Endometrium (tissue), 2 donors: ENCODE data around the gene KCNG3.
A peak's percentile ranks its signal among the peaks of the same experiment; 100 is the strongest.

Source experiments
- FAIRE-seq: peaks from 2 replicates; lab custom pipeline; 2012; peaks lifted over from hg19 to GRCh38; lab: Jason Lieb, UNC
- donor health status: control.
- donor health status: control.

Gene KCNG3, protein sequence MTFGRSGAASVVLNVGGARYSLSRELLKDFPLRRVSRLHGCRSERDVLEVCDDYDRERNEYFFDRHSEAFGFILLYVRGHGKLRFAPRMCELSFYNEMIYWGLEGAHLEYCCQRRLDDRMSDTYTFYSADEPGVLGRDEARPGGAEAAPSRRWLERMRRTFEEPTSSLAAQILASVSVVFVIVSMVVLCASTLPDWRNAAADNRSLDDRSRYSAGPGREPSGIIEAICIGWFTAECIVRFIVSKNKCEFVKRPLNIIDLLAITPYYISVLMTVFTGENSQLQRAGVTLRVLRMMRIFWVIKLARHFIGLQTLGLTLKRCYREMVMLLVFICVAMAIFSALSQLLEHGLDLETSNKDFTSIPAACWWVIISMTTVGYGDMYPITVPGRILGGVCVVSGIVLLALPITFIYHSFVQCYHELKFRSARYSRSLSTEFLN

DNA sequence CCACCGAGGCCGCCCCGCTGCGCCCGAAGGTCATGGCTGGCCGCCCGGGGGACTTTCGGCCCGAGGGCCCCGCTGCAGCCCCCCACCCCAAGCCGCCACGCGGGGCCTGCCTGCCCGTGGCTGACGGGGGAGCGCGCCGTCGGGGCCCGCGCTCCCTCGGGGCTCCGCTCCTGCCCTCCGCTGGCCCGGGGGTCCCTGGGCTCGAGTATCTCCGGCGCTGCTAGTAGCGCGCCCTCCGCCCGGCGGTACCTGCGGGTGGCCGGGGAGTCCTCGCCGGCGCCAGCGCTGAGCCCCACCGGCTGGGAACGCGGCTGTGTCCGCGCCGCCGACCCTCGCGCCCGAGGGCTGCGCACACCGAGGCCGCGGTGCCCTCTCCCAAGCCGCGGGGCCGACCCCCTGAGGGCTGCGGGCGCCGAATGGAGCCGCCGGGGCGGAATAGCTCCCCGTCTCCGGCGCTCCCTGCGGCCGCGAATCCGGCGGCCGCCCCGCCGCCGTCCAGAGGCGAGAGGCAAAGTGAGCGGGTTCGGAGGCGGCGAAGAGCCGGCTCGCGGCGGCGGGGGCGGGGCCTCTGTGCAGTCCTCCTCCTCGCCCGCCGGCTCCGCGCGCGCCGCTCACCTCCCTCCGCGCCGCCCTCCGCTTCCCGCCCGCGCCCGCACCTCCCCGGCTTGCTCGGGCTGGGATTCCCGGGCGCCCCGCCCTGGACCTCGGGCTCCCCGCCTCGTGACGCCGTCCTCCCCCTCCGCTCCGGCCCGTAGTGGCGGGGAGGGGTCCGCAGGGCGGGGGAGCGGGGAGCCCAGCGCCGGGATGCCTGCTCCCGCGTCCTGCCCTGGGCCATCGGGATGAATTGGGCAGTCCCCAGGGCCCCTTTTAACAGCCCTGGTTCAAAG is at the start of gene KCNG3:
KCNG3 (minus strand) TSS at position 515 of the 887 bp plus-strand sequence; CDS start at position 34, 481 bp downstream.
- FAIRE-seq, result no peak

DNA sequence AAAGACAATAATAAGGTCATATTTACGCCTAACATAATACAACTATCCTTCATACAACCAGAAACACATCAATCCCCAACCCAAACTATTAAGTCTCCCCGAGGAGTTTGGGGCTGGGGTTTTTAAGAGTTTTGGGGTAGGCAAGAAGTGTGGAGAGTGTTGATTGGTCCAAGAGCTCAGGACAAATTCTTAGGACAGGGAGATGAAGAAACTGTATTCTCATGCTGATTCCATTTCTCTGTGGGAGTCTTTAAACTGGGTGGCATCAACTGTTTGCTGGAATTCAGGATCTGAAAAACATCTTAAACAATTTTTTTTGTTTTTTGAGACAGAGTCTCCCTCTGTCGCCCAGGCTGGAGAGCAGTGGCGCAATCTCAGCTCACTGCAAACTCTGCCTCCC is 49.1 kb upstream of the KCNG3 start:
- no peak for FAIRE-seq

DNA sequence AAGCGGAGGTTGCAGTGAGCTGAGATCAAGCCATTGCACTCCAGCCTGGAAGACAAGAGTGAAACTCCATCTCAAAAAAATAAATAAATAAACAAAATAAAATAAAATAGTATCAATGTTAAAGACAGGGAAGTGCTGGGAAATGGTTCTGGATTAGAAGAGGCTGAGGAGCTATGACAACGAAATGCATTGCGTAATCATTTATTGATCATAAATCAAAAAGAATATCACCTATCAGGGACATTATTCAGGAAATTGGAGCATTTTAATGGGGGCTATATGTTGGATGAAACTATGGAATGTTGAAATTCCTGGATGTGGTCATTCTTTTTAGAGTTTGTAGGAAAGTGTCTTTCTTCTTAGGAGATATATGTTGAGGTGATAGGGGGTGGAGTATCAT is 43.7 kb upstream of the KCNG3 start:
- FAIRE-seq, result no peak

DNA sequence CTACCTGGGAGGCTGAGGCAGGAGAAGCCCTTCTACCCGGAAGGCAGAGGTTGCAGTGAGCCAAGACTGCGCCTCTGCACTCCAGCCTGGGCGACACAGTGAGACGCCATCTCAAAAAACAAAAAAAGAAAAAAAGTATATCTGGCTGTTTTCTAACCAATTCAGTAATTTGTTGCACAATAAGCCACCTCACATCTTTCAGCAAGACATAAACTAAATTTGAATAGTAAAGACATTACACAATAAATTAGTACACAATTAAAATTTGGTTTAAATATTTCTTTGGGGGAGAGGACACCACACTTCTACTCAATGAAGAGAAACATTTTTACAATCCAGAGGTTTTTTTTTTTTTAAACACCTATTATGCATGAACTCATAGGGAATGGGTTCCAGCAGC is 38.6 kb upstream of the KCNG3 start:
- FAIRE-seq, result no peak

DNA sequence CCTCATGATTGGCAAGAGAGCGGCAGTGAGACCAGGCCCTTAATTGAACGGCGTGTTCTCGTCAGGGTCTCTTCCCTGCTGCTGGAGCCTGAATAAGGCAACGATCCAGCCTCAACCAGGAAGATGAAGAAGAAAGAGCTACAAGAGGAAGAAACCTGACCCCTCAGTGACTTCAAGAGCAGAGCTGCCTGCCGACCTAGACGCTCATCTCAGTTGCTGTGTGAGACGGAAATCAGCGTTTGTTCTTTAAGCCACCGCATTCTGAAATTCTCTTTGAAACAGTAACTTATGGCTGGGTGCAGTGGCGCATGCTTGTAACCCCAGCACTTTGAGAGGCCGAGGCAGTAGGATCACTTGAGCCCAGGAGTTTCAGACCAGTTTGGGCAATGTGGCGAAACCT is 29.6 kb upstream of the KCNG3 start:
- FAIRE-seq, result no peak

DNA sequence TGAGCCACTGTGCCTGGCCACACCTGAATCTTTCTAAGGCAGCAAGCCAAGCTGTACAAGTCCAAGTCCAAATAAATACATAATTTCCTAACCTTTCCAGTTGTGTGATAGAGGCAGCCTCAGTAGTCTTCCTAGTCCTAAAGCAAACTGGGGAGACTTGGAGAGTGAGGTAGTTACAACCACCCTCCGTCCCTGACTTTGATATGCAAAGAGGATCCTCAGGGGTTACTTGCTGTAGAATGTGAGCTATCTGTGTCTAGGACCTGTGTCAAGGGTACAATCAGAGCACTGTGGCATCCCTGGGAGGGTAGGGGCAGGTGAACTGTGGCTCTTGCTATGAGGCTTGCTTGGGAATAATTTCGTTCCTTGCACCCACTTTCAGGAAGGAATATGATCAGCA is 28.3 kb upstream of the KCNG3 start:
- no peak for FAIRE-seq

DNA sequence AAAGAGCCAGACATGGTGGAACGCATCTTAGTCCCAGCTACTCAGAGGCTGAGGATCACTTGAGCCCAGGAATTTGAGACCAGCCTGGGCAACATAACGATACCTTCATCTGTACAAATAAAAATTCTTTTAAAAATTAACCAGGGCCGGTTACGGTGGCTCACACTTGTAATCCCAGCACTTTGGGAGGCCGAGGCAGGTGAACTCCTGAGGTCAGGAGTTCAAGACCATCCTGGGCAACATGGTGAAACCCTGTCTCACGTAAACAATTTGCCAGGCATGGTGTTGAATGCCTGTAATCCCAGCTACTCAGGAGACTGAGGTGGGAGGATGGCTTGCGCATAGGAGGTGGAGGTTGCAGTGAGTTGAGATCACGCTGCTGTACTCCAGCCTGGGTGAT is 25.8 kb upstream of the KCNG3 start:
- no peak for FAIRE-seq

DNA sequence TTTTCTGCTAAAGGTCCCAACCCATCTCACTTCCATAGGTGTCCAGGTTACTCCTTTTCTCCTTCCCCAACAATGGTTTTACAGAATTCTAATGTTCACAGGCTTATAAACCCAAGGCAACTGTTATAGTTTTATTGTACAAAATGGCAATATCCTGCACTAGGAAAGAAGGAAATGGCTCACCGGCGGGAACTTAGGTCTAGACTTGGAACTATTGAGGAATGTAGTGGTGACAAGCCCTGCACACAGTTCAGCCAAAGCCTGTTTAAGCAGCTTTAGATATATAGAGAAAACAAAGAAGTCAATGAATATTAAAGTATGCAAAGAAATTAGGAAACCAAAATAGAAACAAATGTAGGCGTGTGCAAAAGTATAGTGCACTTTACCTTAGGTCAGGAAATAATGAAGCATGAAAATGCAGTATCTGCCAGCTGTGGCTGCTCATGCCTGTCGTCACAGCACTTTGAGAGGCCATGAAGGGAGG is 22.7 kb upstream of the KCNG3 start:
- FAIRE-seq, result no peak

DNA sequence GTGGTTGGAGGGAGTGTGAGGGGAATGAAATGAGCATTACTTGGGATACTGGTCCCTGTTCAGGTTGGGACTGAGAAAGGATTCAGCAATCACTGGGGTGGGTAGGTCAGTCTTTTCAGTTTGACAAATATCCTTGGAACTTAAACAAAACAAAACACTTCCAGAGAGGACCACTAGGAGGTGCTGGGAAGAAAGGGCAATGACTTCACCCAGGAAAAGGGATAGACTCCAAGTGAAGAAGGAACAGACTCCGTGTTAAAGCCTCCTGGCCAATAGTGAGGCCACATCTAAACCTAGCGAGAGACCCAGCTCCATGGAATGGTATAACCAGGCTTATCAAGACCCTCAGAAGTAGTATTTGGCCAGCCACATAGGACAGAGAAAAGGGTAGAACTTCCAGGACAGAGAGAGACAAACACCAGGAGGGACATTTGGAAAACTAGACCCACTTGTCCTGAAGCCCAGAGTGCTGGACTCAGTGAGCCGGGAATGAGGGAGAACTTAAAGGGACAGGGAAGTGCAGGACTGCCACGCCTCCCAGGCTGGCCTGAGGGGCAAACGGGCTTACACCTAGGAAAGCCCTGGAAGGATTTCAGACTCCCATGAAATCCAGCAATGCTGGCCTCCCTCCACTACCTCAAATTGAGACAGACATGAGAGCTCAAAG is 19.6 kb upstream of the KCNG3 start:
- FAIRE-seq, result no peak

DNA sequence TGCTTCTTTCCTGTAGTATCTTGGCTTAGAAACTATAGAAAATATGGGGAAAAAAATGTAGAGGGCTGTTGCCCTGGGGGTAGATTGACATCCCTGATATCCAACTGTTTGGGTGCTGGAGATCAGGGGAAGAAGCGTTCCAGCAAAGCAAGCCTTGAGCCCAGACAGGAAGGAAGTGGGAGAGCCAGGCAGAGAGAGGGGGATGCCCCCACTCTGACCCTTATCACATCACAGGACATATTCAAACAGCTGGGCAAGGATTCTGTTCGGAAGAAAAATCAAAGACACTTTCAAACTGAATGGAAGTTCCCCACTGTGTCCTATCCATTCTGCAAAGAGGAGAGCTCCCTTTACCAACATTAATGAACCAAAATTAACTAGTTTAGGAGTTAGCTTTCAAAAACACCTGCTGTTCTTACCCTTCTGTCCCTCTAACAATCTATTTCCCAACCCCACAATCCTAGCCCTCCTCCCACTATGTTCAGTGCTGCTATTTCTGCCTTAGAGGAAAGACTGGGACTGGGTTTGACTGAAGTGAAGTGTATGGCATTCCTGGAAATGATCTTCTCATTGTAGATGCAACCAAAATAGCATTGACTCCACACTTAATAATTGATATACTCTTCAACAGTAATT is 16.9 kb upstream of the KCNG3 start:
- FAIRE-seq, result no peak

DNA sequence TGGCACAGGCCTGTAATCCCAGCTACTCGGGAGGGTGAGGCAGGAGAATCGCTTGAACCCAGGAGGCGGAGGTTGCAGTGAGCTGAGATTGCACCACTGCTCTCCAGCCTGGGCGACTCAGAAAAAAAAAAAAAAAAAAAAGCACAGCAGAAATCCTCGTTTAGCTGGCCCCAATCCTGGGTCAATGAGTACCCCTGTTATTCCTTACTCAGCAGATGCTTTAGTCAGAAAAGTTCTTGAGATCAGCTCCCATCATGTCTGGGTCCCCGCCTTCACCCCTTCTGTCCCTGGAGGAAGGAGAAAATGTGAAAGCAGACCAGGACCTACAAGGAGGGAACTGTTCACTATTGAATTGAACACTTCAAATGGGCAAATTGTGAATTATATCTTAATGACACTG is 16.4 kb upstream of the KCNG3 start:
- no peak for FAIRE-seq

DNA sequence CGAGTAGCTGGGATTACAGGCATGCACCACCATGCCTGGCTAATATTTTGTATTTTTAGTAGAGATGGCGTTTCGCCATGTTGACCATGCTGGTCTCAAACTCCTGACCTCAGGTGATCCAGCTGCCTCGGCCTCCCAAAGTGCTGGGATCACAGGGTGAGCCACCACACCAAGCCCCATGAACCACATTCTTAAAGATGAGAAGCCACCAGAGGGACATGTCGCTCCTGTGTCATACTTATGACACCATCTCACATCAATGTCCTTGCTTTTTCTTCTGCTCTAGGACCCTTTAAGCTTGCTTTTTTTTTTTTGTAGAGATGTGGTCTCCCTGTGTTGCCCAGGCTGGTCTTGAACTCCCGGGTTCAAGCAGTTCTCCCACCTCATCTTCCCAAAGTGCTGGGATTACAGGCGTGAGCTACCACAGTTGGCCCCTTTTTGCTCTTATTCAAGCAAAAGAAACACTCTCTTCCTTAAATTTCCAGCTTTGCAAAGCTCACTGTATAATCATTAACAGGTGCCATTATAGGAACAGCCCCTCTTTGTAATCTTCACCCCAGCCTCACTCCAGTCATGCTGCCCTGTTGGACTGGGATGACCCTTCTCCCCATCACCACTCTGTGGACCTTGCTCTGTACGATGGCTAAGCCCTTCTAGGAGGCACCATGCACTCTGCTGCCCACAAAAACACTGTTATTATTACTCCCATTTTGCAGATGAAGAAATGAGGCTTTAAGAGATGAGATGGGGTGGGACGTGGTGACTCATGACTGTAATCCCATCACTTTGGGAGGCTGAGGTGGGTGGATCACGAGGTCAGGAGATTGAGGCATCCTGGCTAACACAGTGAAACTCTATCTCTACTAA is 10.8 kb upstream of the KCNG3 start:
- FAIRE-seq, result no peak

DNA sequence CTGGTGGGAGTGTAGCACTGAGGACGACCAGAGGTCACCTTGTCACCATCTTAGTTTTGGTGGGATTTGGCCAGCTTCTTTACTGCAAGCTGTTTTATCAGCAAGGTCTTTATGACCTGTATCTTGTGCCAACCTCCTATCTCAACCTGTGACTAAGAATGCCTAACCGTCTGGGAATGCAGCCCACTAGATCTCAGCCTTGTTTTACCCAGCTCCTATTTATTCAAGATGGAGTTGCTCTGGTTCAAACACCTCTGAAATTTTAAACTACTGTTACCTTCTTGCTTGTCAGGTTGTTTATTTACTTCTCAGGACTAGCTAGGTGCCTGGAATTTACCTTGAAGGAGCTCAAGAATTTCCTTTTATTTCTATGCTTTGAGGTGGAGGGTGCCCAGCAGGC is 9.5 kb upstream of the KCNG3 start:
- FAIRE-seq, result no peak

DNA sequence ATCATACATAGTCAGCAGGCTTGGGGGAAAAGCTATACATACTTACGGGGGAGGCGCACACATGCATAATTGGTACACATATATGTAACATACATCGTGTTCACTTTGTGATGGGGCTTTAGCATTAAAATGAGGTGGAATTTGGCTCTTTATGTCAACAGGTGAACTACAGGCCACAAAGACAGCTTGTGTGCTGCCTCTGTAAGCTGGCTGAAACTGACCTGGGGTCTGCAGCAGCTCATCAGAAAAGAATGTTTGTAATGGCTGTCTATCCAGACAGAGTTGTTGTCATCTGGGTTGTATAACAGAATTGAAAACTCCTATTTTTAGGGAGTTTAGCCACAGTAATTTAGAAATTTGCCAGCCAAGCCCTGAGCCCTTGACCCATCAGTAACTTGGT is 4.7 kb upstream of the KCNG3 start:
- no peak for FAIRE-seq

DNA sequence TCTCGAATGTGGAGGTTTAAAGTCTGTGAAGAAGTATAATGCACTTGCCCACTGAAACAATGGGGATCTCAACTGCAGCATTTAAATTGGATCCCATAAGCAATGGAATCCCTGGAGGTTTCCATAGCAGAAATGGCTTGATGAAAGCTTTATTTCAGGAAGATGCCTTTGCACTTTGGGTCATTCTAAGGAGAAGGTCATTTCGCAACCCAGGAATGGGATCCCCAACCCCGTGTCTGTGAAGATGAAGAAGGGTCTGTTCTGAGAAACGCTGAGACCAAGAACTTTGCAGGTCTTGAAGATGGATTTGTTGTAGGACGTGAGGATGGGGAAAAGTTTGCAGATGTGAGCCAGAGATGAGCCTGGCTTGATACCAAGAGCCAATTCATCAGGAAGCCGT is 1.8 kb upstream of the KCNG3 start:
- no peak for FAIRE-seq

DNA sequence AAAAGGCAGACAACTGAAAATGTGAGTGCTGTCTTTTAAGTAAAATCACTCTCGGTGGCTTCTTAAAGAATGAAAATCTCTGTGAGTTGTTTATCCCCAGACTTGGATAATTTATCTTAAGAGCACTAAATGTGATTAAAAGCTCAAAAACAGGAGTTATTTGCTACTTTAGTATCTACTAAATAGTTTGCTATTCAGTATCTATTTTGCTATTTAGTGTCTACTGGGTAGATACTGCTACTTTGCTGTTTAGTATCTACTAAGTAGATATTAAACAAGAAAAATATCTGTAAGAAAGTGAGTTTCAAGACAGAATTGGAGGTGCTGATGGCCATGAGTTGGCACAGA is 1.4 kb upstream of the KCNG3 start:
- FAIRE-seq, result no peak

DNA sequence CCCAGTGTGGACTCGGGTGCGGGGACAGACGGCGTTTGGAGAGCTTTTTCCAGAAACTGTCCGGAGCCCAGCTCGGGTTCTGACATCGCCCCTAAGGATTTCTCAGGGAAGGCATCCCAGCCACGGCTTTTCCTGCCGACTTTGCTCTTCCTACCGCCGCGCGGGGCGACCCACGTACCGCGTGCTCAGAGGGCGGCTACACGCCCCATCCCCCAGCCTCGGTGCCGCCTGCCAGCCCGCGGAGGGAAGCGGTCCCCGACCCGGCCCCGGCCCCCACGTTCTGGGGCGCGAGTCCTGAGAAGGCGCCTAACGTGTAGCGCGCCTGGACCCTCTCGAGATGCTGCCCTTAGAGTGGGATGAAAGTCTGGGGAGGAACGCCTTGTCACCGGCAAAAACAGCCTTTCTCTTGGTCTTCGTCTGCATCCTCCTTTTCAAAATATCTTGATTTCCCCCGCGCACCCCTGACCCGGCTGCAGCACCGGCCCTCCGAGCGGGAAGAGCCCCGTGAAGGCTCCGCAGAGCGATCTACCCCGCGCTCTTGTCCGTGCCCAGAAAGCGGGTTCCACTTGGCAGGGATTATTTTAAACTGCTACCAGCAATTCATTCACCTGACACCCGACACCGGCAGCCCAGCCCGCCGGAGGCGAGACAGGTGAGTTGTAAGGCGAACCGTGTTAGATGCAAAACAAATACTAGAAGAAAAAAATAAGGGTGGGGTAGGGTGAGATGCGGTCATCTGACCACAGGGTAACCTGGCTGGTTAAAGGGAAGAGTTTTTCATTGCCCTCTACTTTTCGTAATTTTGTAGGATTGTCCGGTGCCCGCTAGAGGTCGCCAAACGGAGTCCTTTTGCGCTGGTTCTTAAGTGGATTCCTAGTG is 812 bp upstream of the KCNG3 start:
- FAIRE-seq, result peak; percentile 74

DNA sequence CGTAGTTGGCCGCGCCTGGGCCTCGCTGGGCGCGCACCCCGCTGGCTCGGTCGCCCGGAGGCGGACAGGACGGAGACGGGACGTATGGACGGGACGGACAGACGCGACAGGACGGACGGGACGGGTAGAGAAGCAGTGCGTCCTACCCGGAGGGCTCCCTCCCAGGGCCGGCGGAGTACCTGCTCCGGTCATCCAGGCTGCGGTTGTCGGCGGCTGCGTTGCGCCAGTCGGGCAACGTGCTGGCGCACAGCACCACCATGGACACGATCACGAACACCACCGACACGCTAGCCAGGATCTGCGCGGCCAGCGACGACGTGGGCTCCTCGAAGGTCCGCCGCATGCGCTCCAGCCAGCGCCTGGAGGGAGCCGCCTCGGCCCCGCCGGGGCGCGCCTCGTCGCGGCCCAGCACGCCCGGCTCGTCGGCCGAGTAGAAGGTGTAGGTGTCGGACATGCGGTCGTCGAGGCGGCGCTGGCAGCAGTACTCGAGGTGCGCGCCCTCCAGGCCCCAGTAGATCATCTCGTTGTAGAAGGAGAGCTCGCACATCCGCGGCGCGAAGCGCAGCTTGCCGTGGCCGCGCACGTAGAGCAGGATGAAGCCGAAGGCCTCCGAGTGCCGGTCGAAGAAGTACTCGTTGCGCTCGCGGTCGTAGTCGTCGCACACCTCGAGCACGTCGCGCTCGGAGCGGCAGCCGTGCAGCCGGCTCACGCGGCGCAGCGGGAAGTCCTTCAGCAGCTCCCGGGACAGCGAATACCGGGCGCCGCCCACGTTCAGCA is 903 bp downstream of the KCNG3 start:
- FAIRE-seq, result no peak

DNA sequence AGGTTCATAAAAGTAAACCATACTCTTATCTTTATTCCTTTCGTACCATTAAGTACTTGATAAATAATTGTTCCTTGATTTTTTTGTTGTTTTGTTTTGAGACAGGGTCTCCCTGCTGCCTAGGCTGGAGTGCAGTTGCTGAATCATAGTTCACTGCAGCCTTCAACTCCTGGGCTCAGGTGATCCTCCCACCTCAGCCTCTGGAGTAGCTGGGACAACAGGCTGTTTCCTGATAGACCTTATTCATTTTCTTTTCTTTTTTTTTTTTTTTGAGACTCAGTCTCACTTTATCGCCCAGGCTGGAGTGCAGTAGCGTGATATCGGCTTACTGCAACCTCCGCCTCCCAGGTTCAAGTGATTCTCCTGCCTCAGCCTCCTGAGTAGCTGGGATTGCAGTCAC is 5.5 kb downstream of the KCNG3 start:
- FAIRE-seq, result no peak
